Activated CD8-positive, alpha-beta memory T cell treated with anti-CD3 and anti-CD28 coated beads, Interleukin-2, amount 10 ng/mL, durations not matched to agents 7 days and 5 days (primary cell): ENCODE results near the gene NBPF14. TPM values are rescaled to one million over a fixed set of nuclear protein-coding genes. Genes with fewer than 3 reads are reported as not detected.
"Not testable (repeated sequence)": the region's sequence is repeated elsewhere in the genome, so short reads cannot be mapped to it uniquely, and the experiment has no call there.

ENCODE experiments used
- ATAC-seq: fragments of 150-1000 bp; cut with Tn5 transposase; one replicate; pipeline ENCODE4 v1.10.0; 2021; ENCODE audit warnings: moderate library complexity
- CTCF ChIA-PET: fragments of 350-600 bp; sonication (Branson Sonifier 250); formaldehyde crosslinking; loops from one replicate; lab custom pipeline; 2021; ENCODE audit warnings: antibody characterized with exemption; lab: Charles Lee
- DNase-seq: peaks from one replicate; pipeline ENCODE4 v3.0.0-alpha.2; 2020
- H3K27ac Mint-ChIP-seq: one replicate; pipeline ENCODE4 v1.8.0; 2021; ENCODE audit warnings: mild to moderate bottlenecking, mixed read lengths
- H3K27me3 Mint-ChIP-seq: one replicate; pipeline ENCODE4 v1.8.0; 2021; ENCODE audit warnings: mixed read lengths
- H3K36me3 Mint-ChIP-seq: one replicate; pipeline ENCODE4 v1.8.0; 2021; ENCODE audit warnings: mild to moderate bottlenecking, mixed read lengths
- H3K4me1 Mint-ChIP-seq: one replicate; pipeline ENCODE4 v1.8.0; 2021; ENCODE audit warnings: mixed read lengths
- H3K4me3 Mint-ChIP-seq: one replicate; pipeline ENCODE4 v1.8.0; 2021; ENCODE audit warnings: mild to moderate bottlenecking, moderate library complexity, mixed read lengths
- H3K9me3 Mint-ChIP-seq: one replicate; pipeline ENCODE4 v1.8.0; 2022; ENCODE audit warnings: low read depth, mixed read lengths
- total RNA-seq, 2 experiments: library from RNA; stranded (reverse); gene quantifications; one replicate each; pipeline ENCODE4 v1.2.3, GENCODE V29; 2021

The NBPF14 gene, protein sequence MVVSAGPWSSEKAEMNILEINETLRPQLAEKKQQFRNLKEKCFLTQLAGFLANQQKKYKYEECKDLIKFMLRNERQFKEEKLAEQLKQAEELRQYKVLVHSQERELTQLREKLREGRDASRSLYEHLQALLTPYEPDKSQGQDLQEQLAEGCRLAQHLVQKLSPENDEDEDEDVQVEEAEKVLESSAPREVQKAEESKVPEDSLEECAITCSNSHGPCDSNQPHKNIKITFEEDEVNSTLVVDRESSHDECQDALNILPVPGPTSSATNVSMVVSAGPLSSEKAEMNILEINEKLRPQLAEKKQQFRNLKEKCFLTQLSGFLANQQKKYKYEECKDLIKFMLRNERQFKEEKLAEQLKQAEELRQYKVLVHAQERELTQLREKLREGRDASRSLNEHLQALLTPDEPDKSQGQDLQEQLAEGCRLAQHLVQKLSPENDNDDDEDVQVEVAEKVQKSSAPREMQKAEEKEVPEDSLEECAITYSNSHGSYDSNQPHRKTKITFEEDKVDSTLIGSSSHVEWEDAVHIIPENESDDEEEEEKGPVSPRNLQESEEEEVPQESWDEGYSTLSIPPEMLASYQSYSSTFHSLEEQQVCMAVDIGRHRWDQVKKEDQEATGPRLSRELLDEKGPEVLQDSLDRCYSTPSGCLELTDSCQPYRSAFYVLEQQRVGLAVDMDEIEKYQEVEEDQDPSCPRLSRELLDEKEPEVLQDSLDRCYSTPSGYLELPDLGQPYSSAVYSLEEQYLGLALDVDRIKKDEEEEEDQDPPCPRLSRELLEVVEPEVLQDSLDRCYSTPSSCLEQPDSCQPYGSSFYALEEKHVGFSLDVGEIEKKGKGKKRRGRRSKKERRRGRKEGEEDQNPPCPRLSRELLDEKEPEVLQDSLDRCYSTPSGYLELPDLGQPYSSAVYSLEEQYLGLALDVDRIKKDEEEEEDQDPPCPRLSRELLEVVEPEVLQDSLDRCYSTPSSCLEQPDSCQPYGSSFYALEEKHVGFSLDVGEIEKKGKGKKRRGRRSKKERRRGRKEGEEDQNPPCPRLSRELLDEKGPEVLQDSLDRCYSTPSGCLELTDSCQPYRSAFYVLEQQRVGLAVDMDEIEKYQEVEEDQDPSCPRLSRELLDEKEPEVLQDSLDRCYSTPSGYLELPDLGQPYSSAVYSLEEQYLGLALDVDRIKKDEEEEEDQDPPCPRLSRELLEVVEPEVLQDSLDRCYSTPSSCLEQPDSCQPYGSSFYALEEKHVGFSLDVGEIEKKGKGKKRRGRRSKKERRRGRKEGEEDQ (N-terminal part only)
- total RNA-seq: 10 to 100 TPM; 21.3 to 25.2 TPM

DNA sequence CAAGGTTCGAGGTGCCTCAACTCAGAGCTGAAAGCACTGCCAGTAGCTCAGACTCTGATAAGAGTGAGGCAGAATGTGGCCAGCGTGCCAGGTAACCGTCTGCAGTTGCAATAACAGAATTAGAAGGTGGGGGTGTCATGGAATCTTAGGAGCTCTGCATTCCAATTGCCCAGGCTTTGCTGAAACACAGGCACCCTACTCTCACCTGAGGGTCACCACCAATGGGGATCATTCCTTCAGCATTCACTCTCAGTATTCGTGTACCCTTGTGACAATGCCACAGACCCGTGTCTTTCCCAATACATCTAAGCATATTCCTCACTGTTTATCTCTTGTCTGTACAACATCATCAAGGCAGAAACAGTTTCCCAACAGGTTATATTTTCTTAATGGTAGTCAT, at the start of gene NBPF14:
TSS of gene NBPF14 (minus strand) at position 101 of the 400 bp plus-strand sequence. CDS start 294 bp downstream, outside the sequence.
- H3K36me3 Mint-ChIP-seq, H3K27ac Mint-ChIP-seq, H3K9me3 Mint-ChIP-seq, H3K4me1 Mint-ChIP-seq, H3K4me3 Mint-ChIP-seq, H3K27me3 Mint-ChIP-seq, DNase-seq, CTCF ChIA-PET, ATAC-seq: not testable (repeated sequence)

GRCh38 chr1:148625451-148625850, 29.6 kb upstream of the NBPF14 start:
- H3K36me3 Mint-ChIP-seq, H3K27ac Mint-ChIP-seq, H3K9me3 Mint-ChIP-seq, H3K4me1 Mint-ChIP-seq, ATAC-seq, H3K27me3 Mint-ChIP-seq, CTCF ChIA-PET, H3K4me3 Mint-ChIP-seq, DNase-seq: not testable (repeated sequence)

- H3K4me3 Mint-ChIP-seq, H3K36me3 Mint-ChIP-seq, H3K27me3 Mint-ChIP-seq, H3K27ac Mint-ChIP-seq, DNase-seq, H3K9me3 Mint-ChIP-seq, ATAC-seq, H3K4me1 Mint-ChIP-seq, CTCF ChIA-PET: not testable (repeated sequence)
These were observed 22.4 kb upstream of the NBPF14 start for GRCh38 chr1:148618216-148618615.

DNA sequence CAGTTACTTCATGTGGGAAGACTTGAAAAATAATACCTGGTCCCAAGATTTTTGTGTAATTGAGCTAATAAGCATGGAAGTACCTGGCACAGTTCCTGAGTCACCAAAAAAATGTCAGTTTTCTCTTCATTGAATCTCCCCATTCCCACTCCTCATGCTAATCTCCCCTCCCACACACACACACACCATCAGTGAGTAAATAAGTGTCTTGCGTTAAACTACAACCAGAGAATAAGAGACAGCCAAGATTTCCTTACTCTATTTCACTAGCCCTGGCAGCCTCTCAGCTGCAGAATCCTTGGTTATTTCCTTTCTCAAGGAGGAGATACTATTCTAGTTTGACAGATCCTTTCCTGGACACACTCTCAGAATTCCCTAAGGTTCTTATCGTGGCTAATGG, 9.5 kb upstream of the NBPF14 start:
- ATAC-seq, H3K27me3 Mint-ChIP-seq, H3K4me3 Mint-ChIP-seq, DNase-seq, H3K4me1 Mint-ChIP-seq, H3K27ac Mint-ChIP-seq, CTCF ChIA-PET, H3K9me3 Mint-ChIP-seq, H3K36me3 Mint-ChIP-seq: not testable (repeated sequence)

GRCh38 chr1:148595360-148595759, 451 bp downstream of the NBPF14 start:
- DNase-seq: not testable (repeated sequence)

DNA sequence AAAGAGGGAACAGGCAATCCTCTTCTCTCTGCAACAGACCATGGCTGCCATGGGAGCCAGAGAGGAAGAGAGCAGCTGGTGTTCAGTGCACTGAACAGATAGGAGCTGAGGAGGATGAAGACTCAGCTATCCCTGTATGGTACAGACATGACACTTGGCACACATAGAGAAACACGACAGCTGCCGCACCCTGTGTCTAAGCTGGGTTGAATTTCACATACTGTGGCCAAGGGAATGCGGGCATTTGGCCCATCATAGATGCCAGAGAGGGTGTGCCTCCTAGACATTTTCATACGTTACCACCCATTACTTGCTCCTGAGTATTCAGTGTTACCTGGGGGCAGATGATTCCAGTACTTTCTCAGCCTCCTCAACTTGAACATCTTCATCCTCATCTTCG, 4.7 kb downstream of the NBPF14 start:
- H3K36me3 Mint-ChIP-seq, H3K27me3 Mint-ChIP-seq, H3K4me3 Mint-ChIP-seq, H3K4me1 Mint-ChIP-seq, DNase-seq, ATAC-seq, CTCF ChIA-PET, H3K9me3 Mint-ChIP-seq, H3K27ac Mint-ChIP-seq: not testable (repeated sequence)

More at GRCh38 chr1:148595360-148595759, 451 bp downstream of the NBPF14 start:
- ATAC-seq, H3K27me3 Mint-ChIP-seq, H3K9me3 Mint-ChIP-seq, CTCF ChIA-PET, H3K27ac Mint-ChIP-seq, H3K36me3 Mint-ChIP-seq, H3K4me1 Mint-ChIP-seq, H3K4me3 Mint-ChIP-seq: not testable (repeated sequence)

DNA sequence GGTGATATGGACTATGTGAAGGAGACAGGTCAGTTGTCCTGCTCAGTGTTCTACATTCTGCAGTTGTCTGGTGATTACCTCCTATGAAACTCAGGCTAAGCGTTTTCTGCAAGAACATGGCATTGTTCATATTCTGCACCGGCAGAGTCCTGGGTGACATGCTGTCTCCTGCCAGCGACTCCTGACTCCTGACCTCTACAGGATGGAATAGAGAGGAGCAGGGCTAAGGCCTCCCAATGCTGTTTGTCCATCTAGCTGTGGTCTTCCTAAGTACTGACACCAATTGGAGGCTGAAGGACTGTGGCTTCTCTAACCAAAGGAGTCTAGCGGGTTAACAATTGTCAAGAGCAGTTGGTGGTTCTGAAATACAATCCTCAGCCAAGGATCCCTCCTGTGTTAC, 63.7 kb downstream of the NBPF14 start:
- H3K27me3 Mint-ChIP-seq, H3K27ac Mint-ChIP-seq, CTCF ChIA-PET, H3K4me3 Mint-ChIP-seq, H3K4me1 Mint-ChIP-seq, H3K9me3 Mint-ChIP-seq, ATAC-seq, DNase-seq, H3K36me3 Mint-ChIP-seq: not testable (repeated sequence)

GRCh38 chr1:148529101-148529567, 66.7 kb downstream of the NBPF14 start:
- H3K36me3 Mint-ChIP-seq, ATAC-seq, H3K27me3 Mint-ChIP-seq, H3K9me3 Mint-ChIP-seq, CTCF ChIA-PET, H3K4me1 Mint-ChIP-seq: not testable (repeated sequence)
- Mint-ChIP-seq H3K27ac (peak overlapping the region; percentile 63), H3K4me3 (peak overlapping the region; percentile 68)
- peak; percentile 80 for DNase-seq

DNA sequence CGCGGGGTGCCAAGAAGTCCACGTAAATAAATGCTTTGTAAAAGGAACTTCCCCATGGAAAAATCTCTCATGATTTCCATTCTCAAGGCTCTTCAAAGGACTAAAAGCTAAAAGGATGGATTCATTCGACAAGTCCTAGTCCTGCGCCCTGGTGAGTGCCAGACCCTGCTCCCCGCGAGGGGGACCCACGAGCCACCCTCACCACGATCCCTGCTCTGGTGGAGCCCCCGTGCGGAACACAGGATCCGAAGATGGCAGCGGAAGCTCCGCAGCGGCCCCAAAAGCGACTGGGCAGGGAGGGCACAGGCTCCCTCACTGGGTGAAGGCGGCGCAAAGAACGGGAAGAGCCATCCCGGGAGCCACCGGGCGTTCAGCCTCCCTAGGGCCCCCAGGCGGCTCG, 67.2 kb downstream of the NBPF14 start:
- H3K27ac Mint-ChIP-seq, H3K9me3 Mint-ChIP-seq, ATAC-seq, DNase-seq, H3K4me3 Mint-ChIP-seq, H3K4me1 Mint-ChIP-seq, CTCF ChIA-PET, H3K36me3 Mint-ChIP-seq, H3K27me3 Mint-ChIP-seq: not testable (repeated sequence)

DNA sequence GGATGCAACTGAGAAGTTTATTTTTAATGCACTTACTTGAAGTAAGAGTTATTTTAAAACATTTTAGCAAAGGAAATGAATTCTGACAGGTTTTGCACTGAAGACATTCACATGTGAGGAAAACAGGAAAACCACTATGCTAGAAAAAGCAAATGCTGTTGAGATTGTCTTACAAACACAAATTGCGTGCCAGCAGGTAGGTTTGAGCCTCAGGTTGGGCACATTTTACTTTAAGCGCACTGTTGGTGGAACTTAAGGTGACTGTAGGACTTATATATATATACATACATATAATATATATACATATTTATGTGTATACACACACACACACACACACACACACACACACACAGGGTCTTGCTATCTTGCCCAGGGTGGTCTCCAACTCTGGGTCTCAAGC, 69.2 kb downstream of the NBPF14 start:
- CTCF ChIA-PET, ATAC-seq, H3K4me1 Mint-ChIP-seq, H3K4me3 Mint-ChIP-seq, H3K27ac Mint-ChIP-seq, H3K36me3 Mint-ChIP-seq, H3K9me3 Mint-ChIP-seq, H3K27me3 Mint-ChIP-seq: not testable (repeated sequence)
- DNase-seq: peak; percentile 37

- not testable (repeated sequence) for H3K9me3 Mint-ChIP-seq, H3K36me3 Mint-ChIP-seq, H3K27me3 Mint-ChIP-seq, H3K4me1 Mint-ChIP-seq
- peak overlapping the region; percentile 90 for H3K27ac Mint-ChIP-seq
- peak overlapping the region; percentile 80 for H3K4me3 Mint-ChIP-seq
- ATAC-seq: peak; percentile 43
- CTCF ChIA-PET: interaction anchor here (0.8 to 0.9 kb wide), 2 partner anchors 135 to 151 kb away, joined by 3 read pairs; no protein-coding TSS in a partner anchor
- DNase-seq: peak; percentile 42
These were observed 72.3 kb downstream of the NBPF14 start for GRCh38 chr1:148523205-148524144.

DNA sequence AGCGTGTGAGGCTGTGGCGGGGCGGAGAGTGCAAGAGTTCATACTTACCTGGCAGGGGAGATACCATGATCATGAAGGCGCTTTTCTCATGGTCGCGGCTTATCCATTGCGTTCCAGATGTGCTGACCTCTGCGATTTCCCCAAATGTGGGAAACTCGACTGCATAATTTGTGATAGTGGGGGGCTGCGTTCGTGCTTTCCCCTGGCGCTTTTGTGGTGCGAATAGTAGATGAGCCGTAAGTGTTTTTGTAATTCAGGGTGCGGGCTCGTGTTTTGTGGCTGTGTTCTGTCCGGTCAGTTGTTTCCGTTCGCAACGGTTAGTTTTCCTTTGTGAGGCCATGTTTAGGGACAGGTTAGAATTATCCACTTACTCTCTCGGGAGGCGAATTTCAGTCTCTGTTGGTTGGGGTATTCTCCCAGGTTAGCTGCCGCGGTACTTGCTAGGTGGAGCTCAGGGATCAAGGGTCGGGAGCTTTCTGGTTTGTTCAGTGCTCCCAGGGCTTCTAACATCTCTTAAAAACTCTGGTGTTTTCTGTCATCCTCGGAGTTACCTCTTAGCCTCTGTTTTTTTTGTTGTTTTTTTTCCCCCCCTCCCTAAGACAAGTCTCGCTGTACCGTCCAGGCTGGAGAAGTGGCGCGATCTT, 73.1 kb downstream of the NBPF14 start:
- Mint-ChIP-seq H3K27ac (peak overlapping the region; percentile 90), H3K4me3 (peak overlapping the region; percentile 80)
- H3K4me1 Mint-ChIP-seq, H3K9me3 Mint-ChIP-seq, H3K36me3 Mint-ChIP-seq, H3K27me3 Mint-ChIP-seq: not testable (repeated sequence)
- DNase-seq (peak; percentile 97), ATAC-seq (peak; percentile 78)
- CTCF ChIA-PET: interaction anchor here (0.8 to 0.9 kb wide), 2 partner anchors 134 to 150 kb away, joined by 3 read pairs; no protein-coding TSS in a partner anchor
